ENCODE results near the gene ZBTB17.
"Not testable (repeated sequence)": the region's sequence is repeated elsewhere in the genome, so short reads cannot be mapped to it uniquely, and the experiment has no call there.

The ZBTB17 gene

GRCh38 chr1:15975805-15976680 is at the start of gene ZBTB17:
Gene ZBTB17 (minus strand): TSS chr1:15976101. CDS start chr1:15948495, 27,606 bp downstream.
- DNase-seq (ENCODE audit: low spot score): peak; percentile 92

GRCh38 chr1:16023050-16023653 is 47.3 kb upstream of the ZBTB17 start:
- no peak for DNase-seq (ENCODE audit: low spot score)

DNA sequence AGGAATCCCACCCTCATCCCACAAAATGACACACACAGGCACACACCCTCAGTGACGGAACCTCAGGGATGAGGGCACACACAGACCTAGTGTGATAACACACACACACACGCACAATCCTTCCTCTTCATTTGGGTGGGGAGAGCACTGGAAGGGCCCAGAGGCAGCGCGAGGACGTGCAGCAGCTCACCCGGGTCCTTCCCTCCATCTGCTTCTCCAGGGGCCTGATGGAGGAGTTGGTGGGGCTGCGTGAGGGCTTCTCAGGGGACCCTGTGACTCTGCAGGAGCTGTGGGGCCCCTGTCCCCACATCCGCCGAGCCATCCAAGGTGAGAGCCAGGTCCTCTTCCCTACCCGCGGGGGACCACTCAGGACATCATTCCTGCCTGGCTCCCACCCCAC is 46.5 kb upstream of the ZBTB17 start:
- no peak for DNase-seq (ENCODE audit: low spot score)

DNA sequence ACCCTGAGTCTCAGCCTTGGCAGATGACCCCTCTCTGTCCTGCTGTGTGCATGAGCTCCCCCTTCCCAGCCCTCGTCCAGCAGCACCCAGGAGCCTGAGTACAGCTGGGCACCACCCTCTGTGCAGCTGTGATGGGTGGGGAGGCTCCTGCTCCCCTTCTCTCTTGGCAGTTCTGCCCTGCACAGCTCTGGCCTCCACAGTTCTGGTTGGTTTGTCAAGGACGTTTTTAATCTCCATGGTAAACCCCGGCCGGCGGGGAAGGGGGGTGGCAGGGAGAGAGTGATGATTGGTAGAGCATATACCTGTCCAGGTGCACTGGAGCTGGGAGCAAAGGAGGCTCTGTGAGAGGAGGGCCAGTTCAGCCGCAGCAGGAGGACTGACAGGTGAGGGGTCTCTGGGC is 45.8 kb upstream of the ZBTB17 start, which contains the start of gene CLCNKA:
TSS of gene CLCNKA (plus strand) at position 356 of the 400 bp plus-strand sequence. CDS start 584 bp downstream, outside the sequence.
- DNase-seq (ENCODE audit: low spot score): no peak

GRCh38 chr1:16020878-16021277 is 45.0 kb upstream of the ZBTB17 start:
- not testable (repeated sequence) for DNase-seq (ENCODE audit: low spot score)

DNA sequence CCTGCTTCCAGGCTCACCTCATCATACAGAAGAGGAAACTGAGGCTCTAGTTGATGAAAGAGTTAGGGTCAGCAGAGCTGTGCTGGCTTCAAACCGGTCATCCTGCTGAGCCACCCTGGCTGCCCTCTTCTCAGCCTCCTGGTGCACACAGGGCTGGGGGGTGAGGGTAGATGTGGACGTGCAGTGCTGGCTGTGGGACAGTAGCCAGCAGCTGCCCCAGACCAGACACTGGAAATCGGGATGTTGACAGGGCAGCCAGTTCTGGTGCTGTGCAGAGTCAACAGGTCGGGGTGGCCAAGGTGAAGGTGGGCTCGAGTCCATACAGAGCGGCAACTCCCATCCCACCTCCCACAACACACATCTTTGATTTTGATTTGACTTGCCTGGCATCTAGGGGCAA is 44.4 kb upstream of the ZBTB17 start:
- DNase-seq (ENCODE audit: low spot score): no peak

- DNase-seq (ENCODE audit: low spot score): no peak
Measured at GRCh38 chr1:16019644-16020277, 43.9 kb upstream of the ZBTB17 start.

- DNase-seq (ENCODE audit: low spot score): no peak
Measured at GRCh38 chr1:16018749-16019643, 43.1 kb upstream of the ZBTB17 start.

DNA sequence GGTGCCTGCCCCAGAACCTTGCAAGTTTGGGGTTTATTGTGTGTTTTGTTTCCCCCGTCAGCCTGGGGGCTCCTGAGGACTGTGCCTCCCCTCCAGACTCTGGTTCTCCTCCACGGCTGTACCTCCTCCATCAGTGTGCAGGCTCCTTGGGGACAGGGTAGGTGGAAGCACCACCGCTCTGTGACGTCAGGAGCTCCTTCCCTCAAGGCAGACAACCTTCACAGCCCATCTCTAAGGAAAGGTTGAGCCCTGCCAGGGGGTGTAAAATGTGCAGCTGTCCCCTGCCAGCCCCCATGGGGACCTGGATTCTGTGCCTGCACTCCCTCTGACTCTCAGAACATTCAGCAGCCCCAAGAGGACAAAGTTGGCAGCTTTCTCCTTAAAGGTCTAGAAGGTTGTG is 42.4 kb upstream of the ZBTB17 start:
- no peak for DNase-seq (ENCODE audit: low spot score)

DNA sequence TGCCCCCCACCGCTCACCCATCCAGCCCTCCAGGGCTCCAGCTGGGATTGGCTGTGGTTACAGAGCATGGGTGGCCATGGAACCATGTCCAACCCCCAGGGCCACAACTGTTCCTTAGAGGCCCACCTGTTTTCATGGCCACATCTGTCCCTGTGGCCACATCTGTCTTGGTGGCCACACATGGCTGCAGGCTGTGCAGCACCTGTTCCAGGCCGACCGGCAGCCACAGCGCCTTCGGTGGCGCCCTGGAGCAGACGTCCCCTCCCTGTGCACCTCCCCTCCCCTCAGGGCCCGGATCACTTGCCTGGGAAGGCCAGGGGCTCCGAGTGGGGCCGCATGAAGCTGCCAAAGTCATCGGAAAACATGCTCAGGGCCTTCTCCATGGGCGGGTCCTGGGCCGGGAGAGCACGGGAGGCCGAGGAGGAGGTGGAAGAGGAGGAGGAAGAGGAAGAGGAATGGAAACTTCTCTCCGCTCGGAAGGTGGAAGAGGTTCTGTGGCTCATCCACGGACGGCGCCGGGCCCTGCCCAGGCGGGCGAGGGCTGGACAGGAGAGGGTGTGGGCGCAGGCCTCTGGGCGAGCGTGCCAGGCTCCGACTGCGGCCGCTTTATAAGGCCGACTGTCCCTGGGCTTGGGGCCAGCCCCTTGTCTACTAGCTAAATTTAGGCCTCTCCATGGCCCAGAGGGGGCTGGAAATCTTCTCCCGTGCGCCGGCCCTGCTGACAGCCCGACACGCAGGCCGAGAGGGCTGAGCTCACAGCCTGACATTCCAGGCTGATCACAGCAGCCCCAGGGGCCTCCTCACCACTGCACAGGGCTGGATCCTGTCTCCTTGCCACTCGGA is 41.8 kb upstream of the ZBTB17 start, which contains the start of gene HSPB7:
TSS of gene HSPB7 (minus strand) at position 583 of the 843 bp plus-strand sequence. CDS start at position 503, 80 bp downstream.
- no peak for DNase-seq (ENCODE audit: low spot score)

DNA sequence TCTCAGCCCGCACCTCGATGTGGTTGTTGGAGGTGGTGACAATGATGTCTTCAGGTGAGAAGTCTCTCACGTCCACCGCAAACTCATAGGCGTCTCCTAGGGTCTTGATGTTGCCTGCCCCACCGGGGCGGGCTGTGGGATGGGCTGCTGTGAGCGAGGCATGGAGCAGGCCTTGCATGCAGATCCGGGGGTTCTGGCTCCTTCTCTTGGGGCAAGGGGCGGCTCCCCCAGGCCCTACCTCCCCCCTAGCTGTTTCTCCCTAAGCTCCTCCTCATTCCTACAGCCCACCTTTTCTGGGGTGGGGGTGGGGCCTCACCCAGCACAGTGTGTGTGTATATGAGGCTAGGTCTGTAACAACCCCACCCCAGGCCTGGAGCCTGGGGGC is 41.2 kb upstream of the ZBTB17 start:
- no peak for DNase-seq (ENCODE audit: low spot score)

DNA sequence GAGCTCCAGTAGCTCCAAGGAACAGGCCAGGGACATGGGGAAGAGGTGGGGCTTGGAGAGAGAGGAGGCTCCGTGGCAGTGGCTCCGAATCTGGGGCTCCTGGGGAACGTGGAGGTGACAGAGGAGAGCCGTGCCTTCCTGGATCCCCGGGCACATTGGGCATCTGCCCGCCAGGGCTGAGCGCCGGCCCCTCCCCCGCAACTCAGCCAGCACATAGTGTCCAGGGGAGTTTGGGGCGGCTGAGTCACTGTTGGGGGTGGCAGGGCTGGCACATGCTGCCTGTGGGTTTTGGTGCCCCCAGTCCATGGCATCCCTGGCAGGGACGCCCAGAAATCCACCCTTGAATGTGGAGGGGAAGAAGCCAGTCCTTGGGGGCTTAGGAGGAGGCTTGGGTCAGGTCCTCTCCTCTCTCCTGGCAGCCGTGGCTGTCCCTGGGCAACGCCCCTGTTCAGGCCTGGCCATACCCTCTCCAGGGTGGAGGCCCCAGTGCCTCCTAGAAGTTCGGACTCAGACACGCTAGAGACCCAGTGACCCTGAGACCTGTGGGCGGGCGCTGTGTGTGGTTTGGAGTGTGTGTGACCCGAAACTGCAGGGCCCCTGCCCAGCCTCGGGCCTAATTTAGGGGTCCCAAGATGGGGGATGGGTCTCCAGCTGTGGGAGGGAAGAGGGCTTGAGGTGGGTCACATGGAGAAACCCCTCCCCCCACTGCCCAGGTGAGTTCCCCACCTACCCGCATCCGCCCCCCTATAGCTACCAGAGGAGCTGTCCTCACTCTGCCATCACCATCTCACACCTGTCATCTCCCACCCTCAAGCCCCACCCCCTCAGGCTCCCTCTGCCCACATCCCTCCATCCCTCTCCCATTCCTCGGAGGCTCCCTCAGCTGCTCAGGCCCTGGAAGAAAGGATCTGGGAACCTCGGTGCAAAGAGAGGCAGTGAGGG is 40.3 kb upstream of the ZBTB17 start:
- no peak for DNase-seq (ENCODE audit: low spot score)

- DNase-seq (ENCODE audit: low spot score): no peak
Measured at GRCh38 chr1:16015491-16015890, 39.6 kb upstream of the ZBTB17 start.

DNA sequence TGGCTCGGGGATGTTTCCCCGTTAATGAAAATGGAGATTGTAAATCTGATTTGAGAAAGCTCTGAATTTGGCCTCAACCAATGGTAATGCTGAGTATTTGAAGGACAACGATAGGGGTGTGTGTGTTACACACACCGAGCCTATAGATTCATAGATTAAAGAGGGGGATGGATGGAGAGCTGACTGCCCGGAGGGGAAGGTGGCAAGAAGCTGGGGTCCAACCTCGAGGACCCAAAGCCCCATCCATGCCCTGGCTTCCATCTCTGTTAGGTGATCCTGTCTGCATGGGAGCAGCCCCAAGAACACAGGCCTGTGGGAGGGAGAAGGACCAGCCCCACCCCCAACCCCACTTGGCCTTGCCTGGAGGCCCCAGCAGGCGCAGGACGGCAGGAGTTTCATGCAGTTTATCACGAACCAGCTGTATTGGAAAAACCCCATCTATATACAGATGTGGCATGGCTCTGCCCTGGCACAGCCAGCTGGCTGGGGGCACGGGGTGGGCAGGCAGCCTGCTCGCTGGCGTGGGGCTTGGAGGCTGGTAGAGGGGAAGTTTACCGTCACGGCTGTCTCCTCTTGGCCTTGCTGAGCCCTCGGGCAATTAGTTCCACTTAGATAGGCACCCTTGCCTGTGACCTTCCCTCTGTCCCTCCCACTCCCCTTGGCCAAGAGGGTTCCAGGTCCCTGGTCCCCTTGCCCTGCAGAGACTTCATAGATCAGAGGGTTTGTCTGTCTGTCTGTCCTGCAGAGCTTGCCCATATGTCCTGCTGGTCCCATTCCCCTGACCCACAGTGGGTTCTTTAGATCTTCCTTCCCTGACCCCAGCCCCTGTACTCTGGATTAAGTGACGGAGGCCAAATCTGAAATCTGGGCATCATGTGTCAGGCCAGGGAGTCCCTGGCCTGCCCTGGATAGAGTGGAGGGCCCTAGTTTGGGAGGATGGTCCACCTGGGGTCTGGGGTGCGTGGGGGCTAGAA is 38.9 kb upstream of the ZBTB17 start:
- no peak for DNase-seq (ENCODE audit: low spot score)

GRCh38 chr1:16013908-16014258 is 38.0 kb upstream of the ZBTB17 start:
- no peak for DNase-seq (ENCODE audit: low spot score)

DNA sequence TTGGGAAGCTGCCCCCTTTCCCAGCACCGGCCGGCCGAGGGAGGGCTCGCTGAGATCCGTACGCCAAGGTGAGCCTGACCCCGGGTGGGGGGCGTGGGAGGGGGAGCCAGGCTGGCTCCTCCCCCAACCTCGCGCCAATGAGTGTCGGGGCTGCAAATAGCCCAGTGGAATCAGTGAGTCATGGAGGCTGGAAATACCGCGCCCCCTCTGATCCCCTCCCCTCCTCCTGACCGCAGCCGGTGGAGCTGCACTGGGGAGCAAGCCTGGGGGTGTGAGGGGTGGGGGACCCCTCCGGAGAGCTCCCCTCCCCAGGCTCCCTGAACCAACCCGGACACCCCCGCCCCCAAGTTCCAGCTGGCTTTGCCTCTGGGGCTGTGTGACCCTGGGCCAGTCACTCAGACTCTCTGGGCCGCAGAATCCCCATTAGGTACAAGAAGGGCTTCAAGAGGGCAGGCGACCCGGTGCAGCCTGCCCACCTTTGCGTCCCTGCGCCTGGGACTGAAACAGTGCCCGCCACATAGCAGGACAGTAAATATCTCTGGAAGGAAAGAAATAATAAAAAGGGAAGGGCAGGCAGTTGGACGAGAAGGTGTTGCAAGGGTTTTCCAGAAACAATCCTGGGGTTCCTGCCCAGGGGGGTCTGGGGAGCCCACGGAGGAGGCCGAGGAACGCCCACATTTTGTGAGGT is 37.5 kb upstream of the ZBTB17 start:
- DNase-seq (ENCODE audit: low spot score): peak; percentile 45

DNA sequence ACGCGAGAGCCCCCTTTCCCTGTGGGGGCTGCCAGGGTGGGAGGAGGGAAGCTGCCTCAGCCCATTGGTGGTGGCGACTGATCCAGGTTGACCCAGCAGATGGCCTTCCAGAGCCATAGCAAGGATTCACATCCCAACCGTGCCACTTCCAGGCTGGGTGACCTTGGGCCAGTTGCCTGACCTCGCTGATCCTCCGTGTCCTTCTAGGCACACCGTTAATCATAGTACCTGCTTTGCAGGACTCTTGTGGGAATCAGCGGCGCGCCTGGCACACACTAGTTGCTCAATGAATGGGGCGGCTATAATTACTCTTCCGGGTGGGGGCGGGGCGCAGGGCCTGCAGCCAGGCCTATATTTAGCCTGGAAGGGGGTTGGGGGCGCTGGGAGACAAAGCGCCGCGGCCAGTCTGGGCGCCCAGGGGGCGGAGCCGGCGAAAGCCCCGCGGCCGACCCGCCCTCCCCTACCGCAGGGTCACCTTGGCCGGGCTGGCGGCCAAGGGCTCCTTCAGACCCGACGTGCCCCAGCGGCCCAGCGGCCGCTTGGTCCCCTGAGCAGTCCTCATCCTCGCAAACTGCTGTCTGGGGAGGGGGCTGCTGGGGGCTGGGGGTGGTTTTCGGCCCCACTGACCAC is 36.8 kb upstream of the ZBTB17 start:
- DNase-seq (ENCODE audit: low spot score): peak; percentile 46

Measured in SW480 (cell line).